Endometrium (tissue), 2 donors: ENCODE results near the gene ARRDC3.
"Not testable (repeated sequence)": the region's sequence is repeated elsewhere in the genome, so short reads cannot be mapped to it uniquely, and the experiment has no call there.

Experiments
- FAIRE-seq: peaks from 2 replicates; lab custom pipeline; 2012; peaks lifted over from hg19 to GRCh38; lab: Jason Lieb, UNC
- donor health status: control.
- donor health status: control.

The ARRDC3 gene

GRCh38 chr5:91359962-91360609 lies 23.0 kb downstream of the ARRDC3 start:
- FAIRE-seq, result peak; percentile 96

GRCh38 chr5:91357806-91358205 lies 25.3 kb downstream of the ARRDC3 start:
- no peak for FAIRE-seq

- FAIRE-seq, result no peak
These were observed 26.0 kb downstream of the ARRDC3 start for GRCh38 chr5:91357012-91357634.

- not testable (repeated sequence) for FAIRE-seq
These were observed 28.2 kb downstream of the ARRDC3 start for GRCh38 chr5:91354867-91355266.

GRCh38 chr5:91352831-91353695 lies 30.1 kb downstream of the ARRDC3 start:
- no peak for FAIRE-seq

- FAIRE-seq, result no peak
These were observed 37.7 kb downstream of the ARRDC3 start for GRCh38 chr5:91345461-91345860.

GRCh38 chr5:91344661-91345200 lies 38.4 kb downstream of the ARRDC3 start:
- not testable (repeated sequence) for FAIRE-seq

GRCh38 chr5:91343916-91344315 lies 39.2 kb downstream of the ARRDC3 start:
- FAIRE-seq, result no peak

- not testable (repeated sequence) for FAIRE-seq
These were observed 40.2 kb downstream of the ARRDC3 start for GRCh38 chr5:91342931-91343330.

- FAIRE-seq, result no peak
These were observed 42.0 kb downstream of the ARRDC3 start for GRCh38 chr5:91341154-91341553.

- FAIRE-seq, result no peak
These were observed 42.6 kb downstream of the ARRDC3 start for GRCh38 chr5:91340532-91340931.

- FAIRE-seq, result no peak
These were observed 43.9 kb downstream of the ARRDC3 start for GRCh38 chr5:91339063-91339705.

- FAIRE-seq, result no peak
These were observed 50.7 kb downstream of the ARRDC3 start for GRCh38 chr5:91332267-91333045.

- no peak for FAIRE-seq
These were observed 51.4 kb downstream of the ARRDC3 start for GRCh38 chr5:91331705-91332104.

- no peak for FAIRE-seq
These were observed 53.8 kb downstream of the ARRDC3 start for GRCh38 chr5:91329283-91329682.

GRCh38 chr5:91328743-91329142 lies 54.4 kb downstream of the ARRDC3 start:
- FAIRE-seq, result no peak

- FAIRE-seq, result not testable (repeated sequence)
These were observed 60.1 kb downstream of the ARRDC3 start for GRCh38 chr5:91322981-91323380.

GRCh38 chr5:91319667-91320066 lies 63.5 kb downstream of the ARRDC3 start:
- FAIRE-seq, result no peak

- FAIRE-seq, result no peak
These were observed 64.4 kb downstream of the ARRDC3 start for GRCh38 chr5:91318724-91319123.
